ENCODE results near the gene RAB7A. TPM values are rescaled to one million over a fixed set of nuclear protein-coding genes. Genes with fewer than 3 reads are reported as not detected.

RAB7A gene
- total and polyA plus RNA-seq, 2 experiments from 2014 or later, result 108 to 269 TPM

GRCh38 chr3:128735884-128736283, 9.9 kb downstream of the RAB7A start:
- Histone ChIP-seq H3K9me2 (replicated peaks; ENCODE audit: insufficient read depth) (no peaks in the 10 kb centered on the region), H3K27me3 (no peaks in the 10 kb centered on the region), H2AFZ (no peak overlapping the region), H3K36me3 (replicated peaks; ENCODE audit: insufficient read depth, low read depth) (no peaks in the 10 kb centered on the region), H3K9me3 (ENCODE audit: low read depth) (no peaks in the 10 kb centered on the region), H3K4me3 (no peak overlapping the region), H3K27ac (peak overlapping the region; percentile 5), H3K4me2 (no peak overlapping the region), H3K4me1 (ENCODE audit: insufficient read depth) (peaks cover 22% of the 10 kb centered on the region), H4K20me1 (ENCODE audit: insufficient read depth, poor library complexity, severe bottlenecking) (peaks cover 100% of the 10 kb centered on the region), H3K79me2 (peaks cover 100% of the 10 kb centered on the region)
- 53% methylated on average over 2 of the region's 2 CpGs for WGBS (ENCODE audit: low lambda C conversion rate, missing lambda C conversion rate)
- TF ChIP-seq EZH2phosphoT487 (IDR thresholded peaks at IDR 0.05; ENCODE audit: low read depth, severe bottlenecking, unreplicated experiment) (no peak), CTCF (IDR thresholded peaks at IDR 0.05; ENCODE audit: poor library complexity) (no peak), EZH2 (IDR thresholded peaks at IDR 0.05; ENCODE audit: borderline replicate concordance) (no peak)
- no peak for DNase-seq (ENCODE audit: low spot score)

GRCh38 chr3:128736601-128737000, 10.6 kb downstream of the RAB7A start:
- no peak overlapping the region for H3K27ac ChIP-seq

GRCh38 chr3:128740621-128741020, 14.6 kb downstream of the RAB7A start:
- Histone ChIP-seq H3K27ac (no peak overlapping the region), H3K4me2 (no peak overlapping the region), H3K4me3 (no peak overlapping the region), H3K4me1 (ENCODE audit: insufficient read depth) (peaks cover 9% of the 10 kb centered on the region), H4K20me1 (ENCODE audit: insufficient read depth, poor library complexity, severe bottlenecking) (peaks cover 100% of the 10 kb centered on the region), H3K27me3 (no peaks in the 10 kb centered on the region), H3K9me2 (replicated peaks; ENCODE audit: insufficient read depth) (no peaks in the 10 kb centered on the region), H2AFZ (no peak overlapping the region), H3K36me3 (replicated peaks; ENCODE audit: insufficient read depth, low read depth) (no peaks in the 10 kb centered on the region), H3K79me2 (peaks cover 100% of the 10 kb centered on the region), H3K9me3 (ENCODE audit: low read depth) (no peaks in the 10 kb centered on the region)
- no peak for DNase-seq (ENCODE audit: low spot score)
- TF ChIP-seq EZH2phosphoT487 (IDR thresholded peaks at IDR 0.05; ENCODE audit: low read depth, severe bottlenecking, unreplicated experiment), result no peak
- TF ChIP-seq EZH2 (IDR thresholded peaks at IDR 0.05; ENCODE audit: borderline replicate concordance), result no peak
- TF ChIP-seq CTCF (IDR thresholded peaks at IDR 0.05; ENCODE audit: poor library complexity), result no peak
- WGBS (ENCODE audit: low lambda C conversion rate, missing lambda C conversion rate), result 100% methylated on average over 1 of the region's 1 CpG

More at GRCh38 chr3:128736601-128737000, 10.6 kb downstream of the RAB7A start:
- Histone ChIP-seq H3K27me3 (no peaks in the 10 kb centered on the region), H2AFZ (no peak overlapping the region), H3K79me2 (peaks cover 100% of the 10 kb centered on the region), H3K4me2 (no peak overlapping the region), H3K4me3 (no peak overlapping the region), H4K20me1 (ENCODE audit: insufficient read depth, poor library complexity, severe bottlenecking) (peaks cover 100% of the 10 kb centered on the region), H3K9me2 (replicated peaks; ENCODE audit: insufficient read depth) (no peaks in the 10 kb centered on the region), H3K36me3 (replicated peaks; ENCODE audit: insufficient read depth, low read depth) (no peaks in the 10 kb centered on the region), H3K4me1 (ENCODE audit: insufficient read depth) (peaks cover 19% of the 10 kb centered on the region), H3K9me3 (ENCODE audit: low read depth) (no peaks in the 10 kb centered on the region)
- no peak for DNase-seq (ENCODE audit: low spot score)
- 86% methylated on average over 3 of the region's 3 CpGs for WGBS (ENCODE audit: low lambda C conversion rate, missing lambda C conversion rate)
- no peak for TF ChIP-seq CTCF (IDR thresholded peaks at IDR 0.05; ENCODE audit: poor library complexity)
- no peak for TF ChIP-seq EZH2phosphoT487 (IDR thresholded peaks at IDR 0.05; ENCODE audit: low read depth, severe bottlenecking, unreplicated experiment)
- no peak for TF ChIP-seq EZH2 (IDR thresholded peaks at IDR 0.05; ENCODE audit: borderline replicate concordance)
